Retinal pigment epithelial cell (primary cell): ENCODE measurements around the gene CHMP2B.
A peak's percentile ranks its signal among the peaks of the same experiment; 100 is the strongest.

ENCODE experiments used
- DNase-seq: peaks from one replicate; pipeline ENCODE4 v3.0.0-alpha.2; 2010; ENCODE audit warnings: low read depth
- H3K4me3 ChIP-seq: 2 replicates; pipeline ENCODE4 v1.5.1; 2011; ENCODE audit warnings: mild to moderate bottlenecking, low read length, control low read depth, moderate library complexity
- TF ChIP-seq, protein P1 (sequence below): conservative IDR thresholded peaks from 2 replicates; pipeline ENCODE4 v1.5.1; 2011; ENCODE audit warnings: low read depth, low read length, control low read depth, inconsistent platforms

The CHMP2B gene

GRCh38 chr3:87248831-87249230, 21.7 kb downstream of the CHMP2B start:
- no peak overlapping the region for H3K4me3 ChIP-seq
- TF ChIP-seq, protein P1, sequence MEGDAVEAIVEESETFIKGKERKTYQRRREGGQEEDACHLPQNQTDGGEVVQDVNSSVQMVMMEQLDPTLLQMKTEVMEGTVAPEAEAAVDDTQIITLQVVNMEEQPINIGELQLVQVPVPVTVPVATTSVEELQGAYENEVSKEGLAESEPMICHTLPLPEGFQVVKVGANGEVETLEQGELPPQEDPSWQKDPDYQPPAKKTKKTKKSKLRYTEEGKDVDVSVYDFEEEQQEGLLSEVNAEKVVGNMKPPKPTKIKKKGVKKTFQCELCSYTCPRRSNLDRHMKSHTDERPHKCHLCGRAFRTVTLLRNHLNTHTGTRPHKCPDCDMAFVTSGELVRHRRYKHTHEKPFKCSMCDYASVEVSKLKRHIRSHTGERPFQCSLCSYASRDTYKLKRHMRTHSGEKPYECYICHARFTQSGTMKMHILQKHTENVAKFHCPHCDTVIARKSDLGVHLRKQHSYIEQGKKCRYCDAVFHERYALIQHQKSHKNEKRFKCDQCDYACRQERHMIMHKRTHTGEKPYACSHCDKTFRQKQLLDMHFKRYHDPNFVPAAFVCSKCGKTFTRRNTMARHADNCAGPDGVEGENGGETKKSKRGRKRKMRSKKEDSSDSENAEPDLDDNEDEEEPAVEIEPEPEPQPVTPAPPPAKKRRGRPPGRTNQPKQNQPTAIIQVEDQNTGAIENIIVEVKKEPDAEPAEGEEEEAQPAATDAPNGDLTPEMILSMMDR: no peak
- DNase-seq: no peak

DNA sequence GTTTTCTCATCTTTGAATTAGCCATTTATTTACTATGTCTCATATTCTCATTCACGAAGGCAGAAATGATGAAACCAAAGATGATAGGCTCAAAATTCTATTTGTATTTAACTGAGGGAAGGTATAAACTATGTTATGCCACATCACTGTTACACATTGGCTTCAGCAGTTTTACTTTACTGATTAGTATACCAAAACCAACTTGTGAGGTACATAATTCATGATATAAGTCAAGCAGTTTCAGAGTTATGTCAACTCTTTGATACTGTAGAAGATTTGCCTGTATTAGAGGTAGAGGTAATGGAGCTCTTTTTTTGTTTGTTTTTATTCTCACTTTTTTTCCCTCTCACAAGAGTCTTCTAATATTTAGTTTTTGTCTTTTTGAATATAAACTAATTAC, 22.9 kb downstream of the CHMP2B start:
- no peak for DNase-seq
- H3K4me3 ChIP-seq: no peak overlapping the region
- TF ChIP-seq, protein P1: no peak

GRCh38 chr3:87260270-87260669, 33.2 kb downstream of the CHMP2B start:
- DNase-seq: no peak
- H3K4me3 ChIP-seq: no peak overlapping the region
- TF ChIP-seq, protein P1: peak; percentile 72

- TF ChIP-seq, protein P1: no peak
- no peak for DNase-seq
- no peak overlapping the region for H3K4me3 ChIP-seq
Observed at GRCh38 chr3:87261925-87262324, 34.8 kb downstream of the CHMP2B start.

DNA sequence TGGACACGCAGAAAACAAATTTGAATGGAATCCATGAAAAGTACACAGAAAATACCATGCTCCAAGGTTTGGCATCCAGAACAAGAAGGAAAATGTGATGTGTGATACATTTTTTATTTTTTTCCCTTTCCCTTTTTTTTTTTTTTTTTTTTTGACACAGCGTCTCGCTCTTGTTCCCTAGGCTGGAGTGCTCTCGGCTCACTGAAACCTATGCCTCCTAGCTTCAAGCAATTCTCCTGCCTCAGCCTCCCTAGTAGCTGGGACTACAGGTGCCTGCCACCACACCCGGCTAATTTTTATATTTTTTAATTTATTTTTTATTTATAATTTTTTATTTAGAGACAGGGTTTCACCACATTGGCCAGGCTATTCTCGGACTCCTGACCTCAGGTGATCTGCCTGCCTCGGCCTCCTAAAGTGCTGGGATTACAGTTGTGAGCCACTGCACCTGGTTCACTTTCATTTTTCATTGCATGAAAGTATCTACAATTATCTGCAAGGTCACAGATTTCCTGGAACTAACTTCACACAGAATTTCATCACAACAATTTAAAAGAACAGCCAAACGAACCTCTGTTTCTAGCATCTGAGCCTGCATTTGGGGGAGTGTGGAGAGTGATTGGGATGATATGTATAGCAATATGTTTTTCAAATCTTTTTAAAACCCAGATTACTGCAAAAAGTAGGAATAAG, 41.0 kb downstream of the CHMP2B start:
- no peak overlapping the region for H3K4me3 ChIP-seq
- TF ChIP-seq, protein P1: no peak
- DNase-seq: no peak

DNA sequence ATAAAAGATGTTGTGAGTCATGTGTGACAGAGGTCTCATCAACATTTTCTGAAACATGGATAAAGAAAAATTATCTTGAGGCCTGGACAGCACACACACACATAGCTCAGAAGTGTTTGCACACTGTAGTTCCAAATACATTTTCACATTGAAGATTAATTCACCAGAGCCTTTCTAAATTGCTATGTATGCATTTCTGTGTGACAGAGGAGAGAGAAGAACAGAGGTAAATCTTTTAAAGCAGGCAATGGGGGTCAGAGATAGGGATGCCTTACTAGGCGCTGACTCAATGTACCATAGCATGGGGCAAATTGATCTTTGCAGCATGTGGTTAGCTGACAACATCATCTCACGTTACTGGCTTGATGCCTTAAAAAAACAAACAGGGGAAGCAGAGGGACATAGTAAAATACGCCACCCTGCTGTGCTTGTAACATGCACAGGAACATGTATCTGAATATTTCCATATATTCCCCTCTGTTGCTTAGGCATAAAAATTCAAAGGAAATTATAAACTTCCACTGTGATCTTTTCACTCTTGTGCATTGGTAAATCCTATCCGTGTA, 41.6 kb downstream of the CHMP2B start:
- DNase-seq: no peak
- H3K4me3 ChIP-seq: no peak overlapping the region
- TF ChIP-seq, protein P1: no peak

- DNase-seq: no peak
- TF ChIP-seq, protein P1: no peak
- no peak overlapping the region for H3K4me3 ChIP-seq
Observed at GRCh38 chr3:87269723-87270122, 42.6 kb downstream of the CHMP2B start.
